ENCODE results near the gene CHN2.

CHN2 gene

DNA sequence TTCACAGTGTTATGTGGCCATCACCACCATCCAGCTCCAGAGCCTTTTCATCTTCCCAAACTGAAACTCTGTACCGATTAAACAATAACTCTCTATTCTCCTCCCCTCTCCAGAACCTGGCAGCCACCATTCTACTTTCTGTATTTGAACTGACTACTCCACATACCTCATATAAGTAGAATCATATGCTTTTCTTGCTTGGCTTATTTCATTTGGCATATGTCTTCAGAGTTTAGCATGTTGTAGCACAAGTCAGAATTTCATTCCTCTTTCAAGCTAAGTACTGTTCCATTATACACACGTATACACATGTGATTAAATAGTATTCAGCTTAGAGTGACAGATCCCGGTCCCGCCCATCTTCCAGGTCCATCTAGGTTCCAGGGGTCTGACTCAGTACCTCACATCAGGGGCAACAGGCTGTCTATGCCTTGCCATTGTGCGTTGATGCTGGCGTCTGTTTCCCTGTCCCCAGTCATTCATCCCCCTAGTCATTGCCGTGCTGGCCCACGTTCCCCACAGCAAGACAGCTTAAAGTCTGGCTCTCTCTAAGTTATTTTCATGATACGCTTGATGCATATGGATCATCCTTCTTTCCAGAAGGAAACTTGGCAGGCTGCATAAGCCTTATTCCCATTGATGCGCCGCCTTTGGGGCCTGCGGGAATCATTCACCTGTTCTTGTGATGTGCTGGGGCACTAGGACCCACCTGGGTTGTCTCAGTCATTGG is 108.3 kb downstream of the CHN2 start:
- in situ Hi-C loops (cut with HindIII; ENCODE audit: low sequenced_read_pairs), result loop anchor here (25.0 kb wide), 1 partner anchor 91 kb away; no protein-coding TSS in a partner anchor

DNA sequence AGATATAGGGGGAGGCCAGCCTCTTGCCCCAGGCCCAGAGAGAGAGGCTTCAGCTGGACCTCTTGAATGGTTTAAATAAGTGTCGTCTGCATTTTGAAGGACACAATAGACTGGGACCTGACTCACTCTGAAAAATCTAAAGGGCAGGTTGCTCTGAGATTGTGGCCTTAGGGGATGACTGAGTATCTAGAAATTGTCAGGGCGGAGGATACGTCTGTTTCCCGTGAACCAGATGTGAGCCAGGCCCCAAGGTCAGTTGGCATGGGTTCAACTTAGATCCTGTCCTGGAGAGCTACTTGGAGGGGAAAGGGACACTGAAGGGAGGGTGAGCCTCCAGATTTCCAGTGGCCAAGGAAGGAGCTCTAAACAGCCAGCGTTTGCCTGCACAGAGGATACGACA is 110.2 kb downstream of the CHN2 start:
- in situ Hi-C loops (cut with HindIII; ENCODE audit: low sequenced_read_pairs), result loop anchor here (25.0 kb wide), 1 partner anchor 92 kb away; no protein-coding TSS in a partner anchor

DNA sequence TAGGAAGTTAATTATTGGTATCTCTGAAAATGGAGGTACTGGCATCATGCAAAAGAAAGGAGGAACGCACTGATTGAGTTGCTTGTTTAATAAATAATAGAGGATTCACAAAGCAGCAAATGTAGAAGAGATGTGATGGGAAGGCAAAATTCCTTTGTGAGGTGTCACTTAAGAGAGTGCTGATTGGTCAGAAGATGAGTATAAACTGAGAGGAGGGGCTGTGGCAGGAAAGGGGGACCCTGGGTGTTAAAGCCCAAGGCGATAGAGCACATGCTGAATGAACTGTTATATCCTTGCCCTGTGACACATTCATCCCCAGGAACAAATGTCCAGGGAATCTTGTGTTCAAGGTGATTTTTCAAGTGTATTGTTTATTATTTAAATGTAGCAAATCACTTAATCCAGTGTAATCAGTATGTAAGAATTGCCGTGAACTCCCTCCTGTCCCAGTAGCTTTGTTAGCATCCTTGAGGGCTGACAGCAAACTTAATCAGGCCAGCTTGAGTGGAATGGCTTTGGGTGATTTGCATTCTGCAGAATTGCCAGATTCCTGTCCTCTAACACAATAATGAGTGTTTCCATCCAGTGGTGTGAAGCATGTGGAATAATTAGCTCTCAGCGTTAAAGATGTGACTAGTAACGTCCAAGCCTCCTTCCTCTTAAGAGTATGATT is 111.9 kb downstream of the CHN2 start:
- in situ Hi-C loops (cut with HindIII; ENCODE audit: low sequenced_read_pairs), result loop anchor here (25.0 kb wide), 1 partner anchor 94 kb away; no protein-coding TSS in a partner anchor

DNA sequence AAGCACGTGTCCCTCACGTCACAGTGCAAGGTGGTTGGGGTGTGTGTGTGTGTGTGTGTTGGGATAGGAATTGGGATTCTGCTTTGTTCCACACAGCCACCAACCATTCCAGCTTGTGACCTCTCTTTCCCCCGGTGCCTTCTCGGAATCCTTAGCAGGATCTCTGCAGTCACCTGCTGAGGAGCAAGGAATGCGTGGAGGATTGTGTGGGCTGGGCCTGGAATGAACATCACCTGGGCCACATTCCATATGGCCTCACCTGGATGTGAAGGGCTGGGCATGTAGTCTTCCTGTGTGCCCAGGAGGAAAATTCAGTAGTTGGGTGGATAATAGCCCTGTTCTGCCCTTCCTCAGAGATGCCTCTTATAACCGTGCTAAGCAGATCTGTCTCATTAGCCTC is 113.8 kb downstream of the CHN2 start:
- in situ Hi-C loops (cut with HindIII; ENCODE audit: low sequenced_read_pairs), result loop anchor here (25.0 kb wide), 1 partner anchor 96 kb away; no protein-coding TSS in a partner anchor

DNA sequence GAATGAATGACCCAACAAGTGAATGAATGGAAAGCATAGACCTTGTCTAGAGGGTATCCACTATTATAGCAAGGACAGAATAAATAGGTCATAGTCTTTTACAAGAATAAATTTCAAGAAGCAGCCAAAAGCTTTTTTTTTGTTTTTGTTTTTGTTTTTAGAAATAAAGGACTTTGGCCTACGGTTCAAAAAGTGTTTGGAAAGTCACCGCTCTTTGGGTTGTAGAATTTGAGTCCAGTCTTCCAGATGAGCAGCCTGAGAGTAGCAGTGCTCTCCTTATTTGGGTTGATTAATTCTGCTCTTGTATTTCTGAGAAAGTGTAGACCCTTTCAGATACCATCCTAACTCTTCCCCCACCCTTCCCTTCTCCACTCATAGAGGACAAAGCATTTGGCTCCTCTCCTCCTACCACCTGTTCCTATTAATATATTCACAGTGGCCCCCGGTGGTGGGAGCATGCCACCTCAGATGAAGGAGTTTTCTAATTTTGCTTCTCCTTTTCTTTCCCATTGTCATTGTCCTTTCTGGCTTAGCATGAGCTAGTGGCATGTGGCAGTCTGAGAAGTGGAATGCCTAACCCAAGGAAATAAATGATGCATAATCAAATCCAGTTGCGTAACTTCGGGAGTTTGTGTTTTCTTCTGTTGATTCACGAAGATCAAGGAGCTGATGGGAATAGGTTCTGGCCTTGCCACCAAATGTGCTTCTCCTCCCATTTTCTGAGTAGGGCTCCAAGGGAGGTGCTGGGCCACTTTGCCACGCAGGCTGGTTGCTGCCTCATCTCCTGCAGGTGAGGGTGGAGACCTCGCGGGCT is 114.7 kb downstream of the CHN2 start:
- in situ Hi-C loops (cut with HindIII; ENCODE audit: low sequenced_read_pairs), result loop anchor here (25.0 kb wide), 1 partner anchor 97 kb away; no protein-coding TSS in a partner anchor

DNA sequence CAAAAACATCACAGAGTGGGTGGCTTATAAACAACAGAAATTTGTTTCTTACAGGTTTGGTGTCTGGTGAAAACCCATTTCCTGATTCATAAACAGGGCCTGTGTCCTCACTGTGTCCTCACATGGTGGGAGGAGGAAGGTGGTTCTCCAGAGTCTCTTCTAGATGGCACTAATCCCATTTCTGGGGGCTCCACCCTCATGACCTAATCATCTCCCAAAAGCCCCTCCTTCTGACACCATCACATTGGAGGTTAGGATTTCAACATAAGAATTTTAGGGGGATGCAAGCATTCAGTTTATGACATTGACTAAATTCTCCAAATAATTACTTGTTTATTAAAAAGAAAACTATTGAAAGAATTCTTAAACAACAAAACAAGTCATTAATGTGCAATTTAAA is 116.0 kb downstream of the CHN2 start:
- in situ Hi-C loops (cut with HindIII; ENCODE audit: low sequenced_read_pairs), result loop anchor here (25.0 kb wide), 1 partner anchor 98 kb away; no protein-coding TSS in a partner anchor

DNA sequence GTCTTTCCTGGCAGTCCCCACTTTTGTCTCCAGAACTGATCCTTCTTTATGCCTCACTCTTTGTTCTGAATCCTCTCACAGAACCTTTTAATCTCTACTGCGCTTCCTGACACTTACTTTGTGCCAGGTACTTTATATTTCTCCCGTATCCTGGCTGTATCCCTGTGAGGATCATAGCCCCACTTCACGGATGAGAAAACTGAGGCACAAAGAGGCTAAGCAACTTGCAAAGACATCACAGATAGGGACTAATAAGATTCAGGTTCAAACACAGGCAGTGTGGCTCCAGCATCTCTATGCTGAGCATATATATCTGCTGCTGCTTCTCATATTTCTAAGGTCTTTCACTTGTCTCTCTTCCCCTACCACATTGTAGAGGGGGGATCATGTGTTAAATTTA is 116.7 kb downstream of the CHN2 start:
- in situ Hi-C loops (cut with HindIII; ENCODE audit: low sequenced_read_pairs), result loop anchor here (25.0 kb wide), 1 partner anchor 99 kb away; no protein-coding TSS in a partner anchor

DNA sequence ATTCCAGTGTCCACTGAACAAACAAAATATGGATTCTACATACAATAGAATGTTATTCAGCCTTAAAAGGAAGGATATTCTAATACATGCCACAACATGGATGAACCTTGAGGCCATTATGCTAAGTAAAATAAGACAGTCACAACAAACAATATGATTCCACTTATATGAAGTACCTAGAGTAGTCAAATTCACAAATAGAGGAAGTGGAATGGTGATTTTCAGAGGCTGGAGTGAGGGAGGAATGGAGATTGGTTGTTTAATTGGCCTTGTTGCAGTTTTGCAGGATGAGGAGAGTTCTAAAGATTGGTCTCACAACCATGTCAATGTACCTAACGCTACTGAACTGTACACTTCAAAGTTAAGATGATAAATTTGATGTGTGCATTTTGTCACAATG is 119.6 kb downstream of the CHN2 start:
- in situ Hi-C loops (cut with HindIII; ENCODE audit: low sequenced_read_pairs), result loop anchor here (25.0 kb wide), 1 partner anchor 102 kb away; no protein-coding TSS in a partner anchor

DNA sequence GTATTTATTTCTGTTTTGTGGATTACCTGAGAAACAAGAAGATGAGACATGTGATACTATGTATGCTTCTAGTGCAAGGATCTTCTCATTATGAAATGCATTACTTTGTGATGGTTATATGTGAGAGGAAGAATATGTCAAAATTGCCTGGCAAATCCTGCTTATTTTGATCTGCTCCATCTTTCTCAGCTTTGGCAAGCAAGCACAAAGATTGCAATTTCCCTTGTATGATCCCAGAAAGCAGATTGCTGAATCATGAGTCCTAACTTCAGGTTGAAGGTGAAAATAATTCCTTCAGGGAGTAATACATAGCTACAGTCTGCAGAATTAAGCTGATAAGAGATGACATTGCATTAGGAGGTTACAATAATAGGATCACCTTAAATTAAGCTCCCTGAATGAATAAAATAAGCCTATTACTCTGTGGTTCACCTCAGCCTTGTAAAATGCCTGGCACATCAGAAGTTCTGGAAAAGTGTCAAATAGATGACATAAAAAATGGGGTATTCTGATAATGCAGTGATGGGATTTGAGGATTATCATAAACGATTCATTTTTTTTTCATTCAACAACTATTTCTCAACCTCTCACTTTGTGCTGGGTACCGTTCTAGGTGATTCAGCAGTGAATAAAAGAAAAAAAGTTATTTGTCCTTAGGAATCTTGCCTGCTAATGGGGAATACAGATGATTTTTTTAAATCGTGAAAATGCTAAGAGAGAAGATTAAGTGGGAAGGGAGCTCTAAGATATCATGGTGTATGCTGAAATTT is 120.7 kb downstream of the CHN2 start:
- in situ Hi-C loops (cut with HindIII; ENCODE audit: low sequenced_read_pairs), result loop anchor here (25.0 kb wide), 1 partner anchor 103 kb away; no protein-coding TSS in a partner anchor

DNA sequence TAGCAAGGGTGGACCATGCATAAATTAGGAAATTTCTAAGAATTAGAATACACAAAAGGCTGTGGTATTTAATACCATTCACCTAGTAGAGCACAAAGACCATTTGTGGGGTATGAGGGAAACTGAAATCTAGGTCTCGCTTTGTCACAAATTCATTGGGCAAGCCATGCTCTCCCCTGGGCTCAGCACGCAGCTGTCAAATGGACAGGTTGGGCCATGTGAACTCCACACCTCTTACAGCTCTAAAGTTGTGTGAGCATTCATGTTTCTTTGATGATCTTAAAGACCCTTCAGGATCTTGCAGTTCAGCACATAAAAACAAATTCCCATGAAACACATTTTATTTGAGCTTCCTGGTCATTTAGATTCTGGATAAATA is 121.3 kb downstream of the CHN2 start:
- in situ Hi-C loops (cut with HindIII; ENCODE audit: low sequenced_read_pairs), result loop anchor here (25.0 kb wide), 1 partner anchor 104 kb away; no protein-coding TSS in a partner anchor

DNA sequence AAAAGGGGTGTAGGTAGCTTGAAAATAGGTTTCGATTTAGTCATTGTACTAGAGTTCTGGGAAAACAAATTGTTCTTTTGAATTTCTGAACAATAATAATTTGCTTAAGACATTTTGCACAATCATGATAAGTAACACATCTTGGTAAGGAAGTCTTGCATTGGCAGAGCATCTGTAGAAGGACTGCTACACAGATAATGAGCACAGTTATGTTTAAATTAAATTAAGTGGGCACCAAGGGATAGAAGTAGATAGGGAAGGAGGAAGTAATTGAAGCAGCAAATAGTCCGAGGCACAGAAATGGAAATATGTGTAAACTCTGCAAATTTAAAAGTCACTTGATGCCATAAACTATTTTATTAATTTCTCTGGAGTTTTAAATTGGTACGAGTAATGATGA is 122.4 kb downstream of the CHN2 start:
- in situ Hi-C loops (cut with HindIII; ENCODE audit: low sequenced_read_pairs), result loop anchor here (25.0 kb wide), 1 partner anchor 105 kb away; no protein-coding TSS in a partner anchor

DNA sequence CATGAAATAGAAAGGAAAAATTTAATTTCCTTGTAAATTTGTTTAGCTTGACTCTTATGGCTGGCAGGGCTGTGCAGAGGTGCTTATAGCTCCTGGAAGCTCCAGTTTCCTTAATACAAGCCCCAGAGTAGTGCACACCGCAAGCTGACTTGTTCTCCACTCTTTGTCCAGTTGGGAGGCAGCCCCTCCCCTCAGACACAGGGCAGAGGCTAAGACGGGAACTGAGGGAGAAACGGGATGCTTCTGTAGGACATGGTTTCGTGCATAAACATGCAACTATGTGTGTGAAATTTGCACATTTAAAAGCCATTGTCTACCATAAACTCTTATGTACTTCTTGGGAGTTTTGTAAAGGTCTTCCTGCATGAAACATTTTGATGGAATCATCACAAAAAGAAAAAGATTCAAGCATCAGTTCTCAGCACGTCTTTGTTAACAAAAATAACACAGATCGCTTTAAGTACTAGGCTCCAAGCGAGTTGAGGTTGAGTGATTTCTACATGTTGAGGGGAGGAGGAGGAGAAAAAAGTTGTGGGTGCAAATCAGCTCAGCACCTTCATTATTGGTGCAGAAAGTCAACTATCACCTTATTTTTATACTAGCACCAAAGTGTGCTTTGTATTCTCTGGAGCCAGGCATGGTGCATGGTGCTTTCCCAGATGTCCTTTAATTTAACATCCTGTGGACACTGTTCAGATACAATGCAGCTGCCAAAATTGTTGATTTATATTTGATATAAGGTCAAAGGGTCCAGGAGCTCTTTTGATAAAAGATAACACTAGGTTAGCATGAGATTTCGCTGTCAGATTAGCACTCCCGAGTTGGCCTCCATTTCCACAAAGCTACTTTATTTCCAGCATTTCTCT is 124.5 kb downstream of the CHN2 start:
- in situ Hi-C loops (cut with HindIII; ENCODE audit: low sequenced_read_pairs), result loop anchor here (25.0 kb wide), 1 partner anchor 107 kb away; no protein-coding TSS in a partner anchor

DNA sequence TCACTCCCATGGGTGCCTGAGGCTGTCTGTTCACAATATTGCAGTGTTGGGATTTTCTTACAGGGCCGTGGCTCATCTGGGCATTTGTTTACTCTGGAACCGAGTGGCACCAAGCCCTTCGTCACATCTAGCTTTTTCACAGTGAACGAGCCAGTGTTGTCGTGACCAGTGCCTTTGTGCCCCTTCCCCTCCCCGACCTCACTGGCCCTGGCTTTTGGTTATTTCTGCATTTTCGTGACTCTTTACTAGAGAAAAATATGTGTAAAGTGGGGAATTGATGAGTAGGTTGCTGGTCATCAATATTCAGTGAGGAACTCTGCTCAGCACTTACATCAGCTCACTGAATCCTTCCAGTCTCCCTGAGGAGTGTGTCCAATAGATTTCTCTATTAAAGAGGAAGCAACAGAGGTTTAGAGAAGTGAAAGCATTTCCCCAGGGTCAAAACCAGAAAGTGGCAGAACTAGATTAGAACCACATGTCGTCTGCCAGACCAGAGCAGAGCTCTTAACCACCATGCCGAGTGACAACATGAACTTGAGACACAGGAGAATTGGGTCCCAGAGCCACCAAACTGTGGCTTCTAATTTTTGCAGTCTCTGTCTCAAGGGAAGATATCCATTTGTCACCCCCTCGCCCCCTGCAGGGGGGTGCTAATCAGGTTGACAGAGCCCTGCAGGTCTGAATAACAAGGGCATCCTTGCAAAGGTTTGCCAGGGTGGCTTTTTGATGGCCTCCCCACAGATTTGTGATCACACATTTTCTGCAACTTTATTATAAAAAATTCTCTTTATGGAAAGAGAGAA is 125.3 kb downstream of the CHN2 start:
- in situ Hi-C loops (cut with HindIII; ENCODE audit: low sequenced_read_pairs), result loop anchor here (25.0 kb wide), 1 partner anchor 108 kb away; no protein-coding TSS in a partner anchor

DNA sequence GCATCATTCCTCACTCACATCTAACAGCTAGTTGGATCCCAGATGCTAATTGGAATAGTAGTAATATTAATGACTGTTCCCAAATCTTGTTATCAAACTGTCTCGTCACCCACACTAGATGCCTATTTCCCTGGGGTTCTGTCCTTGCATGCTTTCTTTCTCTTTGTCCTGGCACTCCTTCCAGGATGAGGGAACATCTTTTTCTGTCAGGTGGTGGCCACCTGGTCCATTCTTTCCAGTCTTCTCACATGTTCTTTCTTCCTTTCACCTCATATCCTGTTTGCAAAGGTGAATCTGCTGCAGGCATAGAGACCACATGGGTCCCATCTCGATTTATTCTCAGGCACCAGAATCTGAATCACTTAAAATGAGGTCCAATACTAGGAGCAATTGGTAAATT is 126.0 kb downstream of the CHN2 start:
- in situ Hi-C loops (cut with HindIII; ENCODE audit: low sequenced_read_pairs), result loop anchor here (25.0 kb wide), 1 partner anchor 108 kb away; no protein-coding TSS in a partner anchor

DNA sequence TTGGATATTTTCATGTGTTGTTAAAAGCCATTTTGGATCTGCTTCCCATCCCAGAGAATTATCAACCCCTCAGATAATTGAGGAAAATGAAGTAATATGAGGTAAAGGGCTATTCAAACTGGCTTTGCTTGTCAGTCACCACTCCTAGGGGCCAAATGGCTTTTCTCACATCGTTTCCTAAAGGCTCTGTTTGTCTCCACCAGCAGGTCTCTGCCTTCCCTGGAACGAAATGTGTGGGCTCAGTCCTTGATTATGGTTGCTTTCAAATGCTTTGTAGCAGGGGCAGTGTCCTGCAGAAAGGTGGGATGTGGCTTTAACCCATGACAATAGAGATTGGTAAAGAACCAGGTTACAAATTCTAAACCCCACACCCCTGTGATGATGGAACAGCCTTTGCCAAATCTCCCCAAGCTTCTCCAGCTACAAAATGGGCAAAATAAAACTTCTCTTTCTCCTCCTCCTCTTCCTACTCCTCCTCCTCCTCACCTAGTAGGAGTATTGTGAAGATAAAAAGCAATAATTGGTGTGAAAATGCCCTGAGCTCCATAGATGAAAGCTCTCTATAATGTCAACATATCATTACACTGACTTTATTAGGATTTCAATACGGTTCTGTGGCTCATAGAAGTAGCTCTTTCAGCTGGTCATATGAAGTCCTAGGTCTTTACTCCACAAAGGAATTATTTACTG is 127.6 kb downstream of the CHN2 start:
- in situ Hi-C loops (cut with HindIII; ENCODE audit: low sequenced_read_pairs), result loop anchor here (25.0 kb wide), 1 partner anchor 110 kb away; no protein-coding TSS in a partner anchor

DNA sequence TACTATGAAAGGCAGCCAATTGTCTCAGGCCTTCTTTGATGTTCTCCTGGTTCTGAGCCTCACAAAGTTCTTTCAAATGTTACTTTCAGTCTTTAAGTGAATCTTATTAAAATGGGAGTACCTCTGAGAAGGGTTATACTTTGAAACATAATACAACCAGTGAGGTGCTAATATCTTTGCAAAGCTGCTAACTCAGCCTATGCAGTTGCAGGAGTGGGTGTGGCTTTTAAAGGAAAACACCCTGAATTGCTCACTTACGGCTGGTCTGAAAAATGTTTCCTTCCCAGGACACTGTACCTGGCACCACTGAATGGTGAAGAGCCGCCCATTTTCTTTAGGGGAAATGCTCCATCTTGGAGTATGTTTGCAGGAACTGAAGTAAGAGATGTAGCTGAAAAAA is 130.9 kb downstream of the CHN2 start:
- in situ Hi-C loops (cut with HindIII; ENCODE audit: low sequenced_read_pairs), result no loop called here

DNA sequence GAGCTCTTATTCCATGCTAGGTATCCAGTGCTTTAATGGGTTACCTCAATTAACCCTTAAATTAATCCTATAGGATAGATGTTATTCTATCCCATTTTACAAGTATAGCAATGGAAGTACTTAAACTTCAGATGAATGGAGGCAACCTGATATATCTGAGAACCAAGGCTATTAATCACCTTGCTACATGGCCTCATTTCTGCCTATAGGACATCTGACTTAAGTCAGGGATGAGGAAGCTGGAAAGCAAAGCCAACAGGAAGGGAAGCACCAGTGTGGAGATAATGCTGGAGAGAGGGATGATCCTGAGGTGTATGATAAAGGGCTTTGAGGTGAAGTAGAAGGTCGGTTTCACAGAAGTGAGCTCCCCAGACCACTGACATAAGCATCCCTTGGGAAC is 132.3 kb downstream of the CHN2 start:
- in situ Hi-C loops (cut with HindIII; ENCODE audit: low sequenced_read_pairs), result no loop called here

DNA sequence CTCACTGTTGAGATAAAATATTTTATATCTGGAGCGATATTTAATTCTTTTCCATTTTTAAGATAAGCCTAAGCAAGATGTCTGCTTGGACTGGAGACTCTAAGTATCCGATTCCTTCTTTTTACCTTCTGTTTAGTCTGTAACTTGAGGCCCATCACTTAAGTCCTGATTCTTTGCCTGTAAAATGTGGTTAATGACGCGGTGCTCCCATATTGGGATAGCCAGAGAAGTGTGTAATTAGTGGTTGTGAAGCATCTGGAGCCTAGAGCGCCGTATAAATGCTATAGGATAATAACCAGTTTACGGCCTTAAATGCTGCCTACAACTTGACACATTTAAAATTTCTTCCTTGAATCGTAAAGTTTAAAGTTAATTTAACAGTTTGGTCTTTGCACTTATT is 132.9 kb downstream of the CHN2 start:
- in situ Hi-C loops (cut with HindIII; ENCODE audit: low sequenced_read_pairs), result no loop called here
